B cell (primary cell): ENCODE measurements around the gene DDB1.

Source experiments
- EZH2 ChIP-seq: IDR thresholded peaks from 2 replicates; pipeline ENCODE4 v1.6.1; 2012; ENCODE audit warnings: borderline replicate concordance, low read depth, mild to moderate bottlenecking, moderate library complexity, low read length; ENCODE audit not compliant: insufficient read depth, poor library complexity, severe bottlenecking
- TF ChIP-seq, protein P1 (sequence below): fragments of 200-600 bp; IDR thresholded peaks from one replicate; pipeline ENCODE4 v1.8.0; 2022; ENCODE audit warnings: antibody characterized with exemption, mild to moderate bottlenecking

DNA sequence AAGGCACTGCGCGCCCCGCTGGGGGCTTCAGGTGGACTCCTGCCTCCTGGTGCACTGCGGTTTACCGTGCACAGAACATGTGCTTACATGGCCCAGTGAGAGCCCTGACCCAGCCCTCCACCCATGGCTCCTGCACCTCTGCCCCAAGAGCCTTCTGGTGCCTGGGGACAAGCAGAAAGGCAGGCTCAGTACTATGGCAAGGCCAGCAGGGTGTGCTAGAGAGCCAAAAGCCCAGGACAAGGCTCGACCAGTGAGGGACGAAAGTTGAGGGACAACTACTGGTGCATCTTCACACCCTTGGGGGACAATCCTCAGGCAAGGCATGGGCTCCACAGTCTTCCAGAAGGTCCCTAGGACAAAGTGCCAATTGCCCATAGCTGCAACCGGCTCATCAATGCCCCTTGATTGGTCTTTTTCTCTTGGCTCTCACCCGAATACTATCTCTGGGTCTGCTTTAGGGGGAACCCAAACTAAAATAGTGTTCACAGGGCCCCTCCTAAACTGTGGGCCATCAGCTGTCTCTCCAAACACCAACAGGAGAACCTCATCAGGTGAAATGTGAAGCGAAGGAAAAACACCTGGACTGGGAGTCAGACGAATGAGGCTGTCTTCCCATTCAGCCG, 78.4 kb downstream of the DDB1 start:
- TF ChIP-seq, protein P1, sequence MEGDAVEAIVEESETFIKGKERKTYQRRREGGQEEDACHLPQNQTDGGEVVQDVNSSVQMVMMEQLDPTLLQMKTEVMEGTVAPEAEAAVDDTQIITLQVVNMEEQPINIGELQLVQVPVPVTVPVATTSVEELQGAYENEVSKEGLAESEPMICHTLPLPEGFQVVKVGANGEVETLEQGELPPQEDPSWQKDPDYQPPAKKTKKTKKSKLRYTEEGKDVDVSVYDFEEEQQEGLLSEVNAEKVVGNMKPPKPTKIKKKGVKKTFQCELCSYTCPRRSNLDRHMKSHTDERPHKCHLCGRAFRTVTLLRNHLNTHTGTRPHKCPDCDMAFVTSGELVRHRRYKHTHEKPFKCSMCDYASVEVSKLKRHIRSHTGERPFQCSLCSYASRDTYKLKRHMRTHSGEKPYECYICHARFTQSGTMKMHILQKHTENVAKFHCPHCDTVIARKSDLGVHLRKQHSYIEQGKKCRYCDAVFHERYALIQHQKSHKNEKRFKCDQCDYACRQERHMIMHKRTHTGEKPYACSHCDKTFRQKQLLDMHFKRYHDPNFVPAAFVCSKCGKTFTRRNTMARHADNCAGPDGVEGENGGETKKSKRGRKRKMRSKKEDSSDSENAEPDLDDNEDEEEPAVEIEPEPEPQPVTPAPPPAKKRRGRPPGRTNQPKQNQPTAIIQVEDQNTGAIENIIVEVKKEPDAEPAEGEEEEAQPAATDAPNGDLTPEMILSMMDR: peak; percentile 82
- TF ChIP-seq EZH2: no peak
